Endothelial cell of umbilical vein (primary cell): Measurements from ENCODE around the gene SLC5A6. TPM values are rescaled to one million over a fixed set of nuclear protein-coding genes. Genes with fewer than 3 reads are reported as not detected.

Source experiments
- BruUV-seq: library from RNA; stranded (reverse); fragments of 400-500 nt; replicated peaks from 2 replicates; lab custom pipeline; 2021; lab: Mats Ljungman, UMichigan
- CTCF ChIA-PET: fragments of 300-600, 350-600 bp; sonication (Branson Sonifier 250); formaldehyde crosslinking; loops from one replicate; lab custom pipeline; 2021; ENCODE audit warnings: antibody characterized with exemption, inconsistent platforms; lab: Charles Lee
- POLR2A ChIA-PET: fragments of 300-600, 350-600 bp; sonication (Branson Sonifier 250); formaldehyde crosslinking; loops from one replicate; lab custom pipeline; 2021; ENCODE audit warnings: antibody characterized with exemption, inconsistent platforms; lab: Charles Lee
- DNase-seq: peaks from one replicate; pipeline ENCODE4 v3.0.0-alpha.2; 2011; ENCODE audit warnings: low read depth, low spot score
- FAIRE-seq: peaks from 2 replicates; lab custom pipeline; 2011; peaks lifted over from hg19 to GRCh38; lab: Jason Lieb, UNC
- H2AFZ ChIP-seq: 2 replicates; pipeline ENCODE4 v1.6.0; 2012; ENCODE audit warnings: low read depth, low read length, control low read depth, inconsistent platforms
- H3K27ac ChIP-seq: 2 replicates; pipeline ENCODE4 v1.5.1; 2011; ENCODE audit warnings: low read depth, mild to moderate bottlenecking, control low read depth, low read length, moderate library complexity; ENCODE audit not compliant: insufficient read depth
- H3K27me3 ChIP-seq, 2 experiments: 2 replicates each; pipeline versions ENCODE4 v1.6.0 to v1.6.1; 2011; ENCODE audit warnings: low read length in 2 of 2, mixed read lengths in 1 of 2; ENCODE audit not compliant: control insufficient read depth in 2 of 2, insufficient read depth in 2 of 2
- H3K36me3 ChIP-seq, 2 experiments: 2 replicates in 1 of 2; 3 replicates in 1 of 2; pipeline ENCODE4 v1.5.1; 2011; ENCODE audit warnings: low read length in 2 of 2, mild to moderate bottlenecking in 1 of 2, moderate library complexity in 1 of 2; ENCODE audit not compliant: control insufficient read depth in 2 of 2, insufficient read depth in 2 of 2; ENCODE audit errors: extremely low read depth in 1 of 2
- H3K4me1 ChIP-seq: 3 replicates; pipeline ENCODE4 v1.5.1; 2011; ENCODE audit warnings: mild to moderate bottlenecking, low read length; ENCODE audit not compliant: control insufficient read depth, insufficient read depth; ENCODE audit errors: extremely low read depth
- H3K4me2 ChIP-seq: 2 replicates; pipeline ENCODE4 v1.6.1; 2011; ENCODE audit warnings: low read length, control low read depth, mixed read lengths; ENCODE audit not compliant: insufficient read depth
- H3K4me3 ChIP-seq, 3 experiments: fragments of 200-600 bp in 1 of 3; sonication (generic), shearing (Covaris generic) in 1 of 3; replicated peaks in 1 of 3; 2 replicates each; pipeline ENCODE4 v1.5.1; 2011 to 2016; ENCODE audit warnings: control low read depth in 3 of 3, low read length in 3 of 3, mild to moderate bottlenecking in 2 of 3, inconsistent platforms in 1 of 3, low read depth in 1 of 3, moderate library complexity in 1 of 3; ENCODE audit not compliant: insufficient read depth in 1 of 3
- H3K79me2 ChIP-seq: 2 replicates; pipeline ENCODE4 v1.6.0; 2012; ENCODE audit warnings: low read length, inconsistent platforms; ENCODE audit not compliant: control insufficient read depth, insufficient read depth
- H3K9ac ChIP-seq: replicated peaks from 2 replicates; pipeline ENCODE3; 2011; ENCODE audit warnings: low read length, control low read depth; ENCODE audit not compliant: insufficient read depth; ENCODE audit errors: extremely low read depth
- H3K9me1 ChIP-seq: replicated peaks from 3 replicates; pipeline ENCODE4 v1.6.0; 2011; ENCODE audit warnings: mild to moderate bottlenecking, low read length; ENCODE audit not compliant: control insufficient read depth, insufficient read depth; ENCODE audit errors: extremely low read depth
- H3K9me3 ChIP-seq: replicated peaks from 2 replicates; pipeline ENCODE4 v1.5.1; 2012; ENCODE audit warnings: low read length, inconsistent platforms; ENCODE audit not compliant: control insufficient read depth, insufficient read depth
- H4K20me1 ChIP-seq: replicated peaks from 2 replicates; pipeline ENCODE3; 2011; ENCODE audit warnings: mild to moderate bottlenecking, low read length; ENCODE audit not compliant: control insufficient read depth, insufficient read depth; ENCODE audit errors: extremely low read depth
- CTCF ChIP-seq, 2 donors: IDR thresholded peaks; 1 replicate in 1 of 2; 2 replicates in 1 of 2; pipeline ENCODE4 v1.5.1; 2011; ENCODE audit warnings: low read length in 2 of 2, mild to moderate bottlenecking in 2 of 2, moderate library complexity in 2 of 2, control low read depth in 1 of 2, inconsistent platforms in 1 of 2, low read depth in 1 of 2; ENCODE audit not compliant: insufficient read depth in 1 of 2; ENCODE audit errors: extremely low read depth in 1 of 2
- EZH2 ChIP-seq: IDR thresholded peaks from 2 replicates; pipeline ENCODE4 v1.6.1; 2012; ENCODE audit warnings: borderline replicate concordance, low read depth, mild to moderate bottlenecking, moderate library complexity, low read length, inconsistent platforms; ENCODE audit not compliant: severe bottlenecking
- FOS ChIP-seq: IDR thresholded peaks from 2 replicates; pipeline ENCODE4 v1.6.1; 2011; ENCODE audit warnings: mild to moderate bottlenecking, low read length, moderate library complexity, borderline replicate concordance; ENCODE audit not compliant: insufficient read depth
- GATA2 ChIP-seq: IDR thresholded peaks from 2 replicates; pipeline ENCODE4 v1.7.0; 2011; ENCODE audit warnings: low read depth, mild to moderate bottlenecking, moderate library complexity, mixed read lengths, low read length; ENCODE audit not compliant: insufficient read length, insufficient read depth
- JUN ChIP-seq: IDR thresholded peaks from 2 replicates; pipeline ENCODE4 v1.6.1; 2011; ENCODE audit warnings: borderline replicate concordance, low read depth; ENCODE audit not compliant: insufficient read length, insufficient read depth
- MYC ChIP-seq: IDR thresholded peaks from one replicate; pipeline ENCODE4 v1.6.1; 2011; ENCODE audit warnings: mild to moderate bottlenecking, low read depth, low read length
- POLR2A ChIP-seq: IDR thresholded peaks from 2 replicates; pipeline ENCODE4 v1.6.1; 2012; ENCODE audit warnings: low read depth, mild to moderate bottlenecking, control low read depth, low read length
- POLR2AphosphoS5 ChIP-seq: IDR thresholded peaks from 2 replicates; pipeline ENCODE4 v1.6.1; 2012; ENCODE audit warnings: low read depth, mild to moderate bottlenecking, control low read depth, low read length, moderate library complexity; ENCODE audit not compliant: insufficient read depth
- dilution Hi-C: fragments of 300-500 bp; cut with MboI; formaldehyde crosslinking; loops from one replicate; pipeline ENCODE4 v1.15.0; 2019; ENCODE audit warnings: low sequenced_read_pairs; ENCODE audit not compliant: extremely low pct_ligation_motif_present
- intact Hi-C: fragments of 100-400 bp; cut with micrococcal nuclease; formaldehyde crosslinking; loops from one replicate; pipeline ENCODE4 v1.10.0; 2022
- polyA plus RNA-seq, 4 experiments: library from polyadenylated mRNA; depleted of rRNA in 3 of 4; stranded (reverse) in 3 of 4; unstranded in 1 of 4; fragments of >200 nt; gene quantifications; 2 replicates each; pipeline versions ENCODE4 v1.2.1 to v1.2.3, GENCODE V29; 2011 to 2012; ENCODE audit warnings: missing spikeins in 1 of 4
- total RNA-seq: library from RNA; stranded (reverse); gene quantifications from 2 replicates; pipeline ENCODE4 v1.2.3, GENCODE V29; 2021
- TF ChIP-seq, protein P1 (sequence below): IDR thresholded peaks from 2 replicates; pipeline ENCODE4 v1.6.1; 2011; ENCODE audit not compliant: insufficient read depth, insufficient read length

SLC5A6 gene
- total and polyA plus RNA-seq, 2 donors (not counting 3 experiments of a cell fraction or from before 2014, with no cell fraction given) = 52.0 to 92.5 TPM

GRCh38 chr2:27251766-27252165 is 39.7 kb upstream of the SLC5A6 start:
- H3K4me1 ChIP-seq = peaks cover 26% of the 10 kb centered on the region
- H3K9me1 ChIP-seq = no peaks in the 10 kb centered on the region
- POLR2A ChIA-PET = no interaction called here
- no peak overlapping the region for H3K27ac ChIP-seq
- DNase-seq (no peak), FAIRE-seq (no peak)
- no peak overlapping the region for H3K4me3 ChIP-seq
- H3K79me2 ChIP-seq = no peaks in the 10 kb centered on the region
- no peaks in the 10 kb centered on the region for H3K9me3 ChIP-seq
- dilution Hi-C loops (no loop called here), intact Hi-C loops (no loop called here)
- no peak overlapping the region for H3K4me2 ChIP-seq
- no peak overlapping the region for H2AFZ ChIP-seq
- no peaks in the 10 kb centered on the region for H4K20me1 ChIP-seq
- no TSS peak for BruUV-seq
- peaks cover 0 to 8% of the 10 kb centered on the region in 2 experiments for H3K36me3 ChIP-seq
- CTCF ChIA-PET = interaction anchor here (1.0 to 6.8 kb wide), 3 partner anchors 29 to 117 kb away, joined by 3 to 81 read pairs (median 23); partner anchors contain the start of gene TRIM54
- no peaks in the 10 kb centered on the region for H3K27me3 ChIP-seq
- no peak overlapping the region for H3K9ac ChIP-seq
- TF ChIP-seq, protein P1, sequence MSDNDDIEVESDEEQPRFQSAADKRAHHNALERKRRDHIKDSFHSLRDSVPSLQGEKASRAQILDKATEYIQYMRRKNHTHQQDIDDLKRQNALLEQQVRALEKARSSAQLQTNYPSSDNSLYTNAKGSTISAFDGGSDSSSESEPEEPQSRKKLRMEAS = no peak
- TF ChIP-seq JUN (no peak), POLR2A (no peak)

DNA sequence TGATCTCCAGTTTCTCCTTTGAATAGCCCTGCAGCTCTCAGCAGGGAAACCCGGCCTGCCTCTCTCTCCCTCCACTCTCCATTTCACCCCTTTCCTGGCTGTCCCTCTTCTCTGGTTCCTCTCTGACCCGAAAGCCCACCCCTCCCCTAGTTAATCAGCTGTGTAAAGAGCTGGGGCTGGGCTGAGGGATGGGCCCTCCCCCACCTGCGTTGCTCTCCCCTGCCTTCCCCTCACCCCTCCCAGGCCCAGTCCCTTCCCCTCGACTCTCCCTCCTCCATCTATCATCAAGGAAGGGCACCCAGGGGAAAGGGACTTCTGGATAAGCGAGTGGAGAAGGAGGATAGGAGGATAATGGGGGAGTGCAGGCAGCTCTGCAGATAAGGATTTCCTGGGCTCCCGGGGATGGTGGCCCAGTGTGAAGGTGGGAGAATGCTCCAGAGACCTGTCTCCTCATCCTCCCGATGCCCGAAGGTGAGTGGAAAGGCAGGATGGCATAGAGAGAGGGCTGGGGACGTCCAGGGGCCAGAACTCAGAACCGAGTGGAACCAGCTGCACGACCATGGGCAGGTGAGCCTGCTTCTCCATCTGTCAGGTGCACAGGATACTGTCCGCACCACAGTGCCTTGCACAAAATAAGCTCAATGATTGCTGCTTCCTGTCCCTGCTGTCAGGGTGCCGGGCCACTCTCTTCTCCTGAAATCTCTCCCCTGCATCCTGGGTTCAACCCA is 38.7 kb upstream of the SLC5A6 start:
- Histone ChIP-seq H3K9me3 (no peaks in the 10 kb centered on the region), H3K4me3 (no peak overlapping the region), H3K9ac (no peak overlapping the region), H4K20me1 (no peaks in the 10 kb centered on the region), H3K4me2 (no peak overlapping the region), H3K4me1 (peaks cover 22% of the 10 kb centered on the region), H3K79me2 (no peaks in the 10 kb centered on the region), H3K27me3 (no peaks in the 10 kb centered on the region), H3K27ac (no peak overlapping the region), H3K9me1 (no peaks in the 10 kb centered on the region), H3K36me3 (peaks cover 0 to 3% of the 10 kb centered on the region in 2 experiments), H2AFZ (no peak overlapping the region)
- TF ChIP-seq JUN (no peak), POLR2A (no peak), GATA2 (no peak), POLR2AphosphoS5 (no peak), FOS (no peak), EZH2 (no peak), MYC (no peak), CTCF (IDR thresholded peaks at IDR 0.05; ENCODE audit: extremely low read depth in 1 of 2, insufficient read depth in 1 of 2, low read depth in 1 of 2, low read length in 2 of 2) (no peak)
- TF ChIP-seq, protein P1 = no peak
- POLR2A ChIA-PET = no interaction called here
- no TSS peak for BruUV-seq
- intact Hi-C loops = loop anchor here (1.0 kb wide), 3 partner anchors 14 to 52 kb away; no protein-coding TSS in a partner anchor
- CTCF ChIA-PET = interaction anchor here (1.0 to 6.8 kb wide), 3 partner anchors 30 to 118 kb away, joined by 3 to 81 read pairs (median 23); partner anchors contain the start of gene TRIM54
- no peak for DNase-seq
- dilution Hi-C loops = no loop called here
- FAIRE-seq = no peak
